ENCODE data around the gene LMOD1. TPM values are rescaled to one million over a fixed set of nuclear protein-coding genes. Genes with fewer than 3 reads are reported as not detected.
"Not testable (repeated sequence)": the region's sequence is repeated elsewhere in the genome, so short reads cannot be mapped to it uniquely, and the experiment has no call there.

Gene LMOD1
- total and polyA plus RNA-seq, 2 donors (not counting 3 experiments of a cell fraction or from before 2014, with no cell fraction given), result 0.19 to 0.33 TPM

- dilution Hi-C loops (cut with MboI; ENCODE audit: extremely low pct_ligation_motif_present, low sequenced_read_pairs), result no loop called here
- H3K9ac ChIP-seq (replicated peaks; ENCODE audit: extremely low read depth, insufficient read depth, low read length), result no peak overlapping the region
- H3K4me1 ChIP-seq (ENCODE audit: control insufficient read depth, extremely low read depth, insufficient read depth, low read length), result peaks cover 5% of the 10 kb centered on the region
- H3K4me2 ChIP-seq (ENCODE audit: insufficient read depth, low read length), result no peak overlapping the region
- H3K4me3 ChIP-seq (replicated peaks in 1 of 3; ENCODE audit: insufficient read depth in 1 of 3, low read depth in 1 of 3, low read length in 3 of 3), result no peak overlapping the region
- intact Hi-C loops (cut with micrococcal nuclease), result no loop called here
- no peaks in the 10 kb centered on the region for H4K20me1 ChIP-seq (replicated peaks; ENCODE audit: control insufficient read depth, extremely low read depth, insufficient read depth, low read length)
- H3K79me2 ChIP-seq (ENCODE audit: control insufficient read depth, insufficient read depth, low read length), result no peaks in the 10 kb centered on the region
- BruUV-seq (replicated peaks), result no TSS peak
- no peak overlapping the region for H2AFZ ChIP-seq (ENCODE audit: low read depth, low read length)
- TF ChIP-seq POLR2AphosphoS5 (IDR thresholded peaks at IDR 0.05; ENCODE audit: insufficient read depth, low read depth, low read length), result no peak
- TF ChIP-seq, protein P1, sequence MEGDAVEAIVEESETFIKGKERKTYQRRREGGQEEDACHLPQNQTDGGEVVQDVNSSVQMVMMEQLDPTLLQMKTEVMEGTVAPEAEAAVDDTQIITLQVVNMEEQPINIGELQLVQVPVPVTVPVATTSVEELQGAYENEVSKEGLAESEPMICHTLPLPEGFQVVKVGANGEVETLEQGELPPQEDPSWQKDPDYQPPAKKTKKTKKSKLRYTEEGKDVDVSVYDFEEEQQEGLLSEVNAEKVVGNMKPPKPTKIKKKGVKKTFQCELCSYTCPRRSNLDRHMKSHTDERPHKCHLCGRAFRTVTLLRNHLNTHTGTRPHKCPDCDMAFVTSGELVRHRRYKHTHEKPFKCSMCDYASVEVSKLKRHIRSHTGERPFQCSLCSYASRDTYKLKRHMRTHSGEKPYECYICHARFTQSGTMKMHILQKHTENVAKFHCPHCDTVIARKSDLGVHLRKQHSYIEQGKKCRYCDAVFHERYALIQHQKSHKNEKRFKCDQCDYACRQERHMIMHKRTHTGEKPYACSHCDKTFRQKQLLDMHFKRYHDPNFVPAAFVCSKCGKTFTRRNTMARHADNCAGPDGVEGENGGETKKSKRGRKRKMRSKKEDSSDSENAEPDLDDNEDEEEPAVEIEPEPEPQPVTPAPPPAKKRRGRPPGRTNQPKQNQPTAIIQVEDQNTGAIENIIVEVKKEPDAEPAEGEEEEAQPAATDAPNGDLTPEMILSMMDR (IDR thresholded peaks at IDR 0.05; ENCODE audit: extremely low read depth in 1 of 2, insufficient read depth in 1 of 2, low read depth in 1 of 2, low read length in 2 of 2), result no peak
- no peak for TF ChIP-seq EZH2 (IDR thresholded peaks at IDR 0.05; ENCODE audit: borderline replicate concordance, low read depth, low read length, severe bottlenecking)
- no peak for TF ChIP-seq GATA2 (IDR thresholded peaks at IDR 0.05; ENCODE audit: insufficient read depth, insufficient read length, low read depth, low read length)
- TF ChIP-seq FOS (IDR thresholded peaks at IDR 0.05; ENCODE audit: borderline replicate concordance, insufficient read depth, low read length), result no peak
- TF ChIP-seq JUN (IDR thresholded peaks at IDR 0.05; ENCODE audit: borderline replicate concordance, insufficient read depth, insufficient read length, low read depth), result no peak
- TF ChIP-seq MYC (IDR thresholded peaks at IDR 0.05; ENCODE audit: low read depth, low read length), result no peak
- TF ChIP-seq MAX (IDR thresholded peaks at IDR 0.05; ENCODE audit: insufficient read depth, insufficient read length), result no peak
- TF ChIP-seq POLR2A (IDR thresholded peaks at IDR 0.05; ENCODE audit: low read depth, low read length), result no peak
- H3K27me3 ChIP-seq (ENCODE audit: control insufficient read depth in 2 of 2, insufficient read depth in 2 of 2, low read length in 2 of 2), result peaks cover 9 to 11% of the 10 kb centered on the region in 2 experiments
- FAIRE-seq (no peak), DNase-seq (ENCODE audit: low read depth, low spot score) (no peak)
- no peaks in the 10 kb centered on the region for H3K9me3 ChIP-seq (replicated peaks; ENCODE audit: control insufficient read depth, insufficient read depth, low read length)
- POLR2A ChIA-PET, result no interaction called here
- CTCF ChIA-PET, result interaction anchor here (1.0 kb wide), 1 partner anchor 10 kb away, joined by 3 read pairs; no protein-coding TSS in a partner anchor
- no peak overlapping the region for H3K27ac ChIP-seq (ENCODE audit: insufficient read depth, low read depth, low read length)
- H3K36me3 ChIP-seq (ENCODE audit: control insufficient read depth in 2 of 2, extremely low read depth in 1 of 2, insufficient read depth in 2 of 2, low read length in 2 of 2), result no peaks in the 10 kb centered on the region
- no peaks in the 10 kb centered on the region for H3K9me1 ChIP-seq (replicated peaks; ENCODE audit: control insufficient read depth, extremely low read depth, insufficient read depth, low read length)
These were observed 4.8 kb downstream of the LMOD1 start for GRCh38 chr1:201941420-201942128.

GRCh38 chr1:201940316-201940715 lies 6.0 kb downstream of the LMOD1 start:
- H3K9me3 ChIP-seq (replicated peaks; ENCODE audit: control insufficient read depth, insufficient read depth, low read length); H2AFZ ChIP-seq (ENCODE audit: low read depth, low read length); POLR2A ChIA-PET; intact Hi-C loops (cut with micrococcal nuclease); H4K20me1 ChIP-seq (replicated peaks; ENCODE audit: control insufficient read depth, extremely low read depth, insufficient read depth, low read length); FAIRE-seq; H3K27ac ChIP-seq (ENCODE audit: insufficient read depth, low read depth, low read length); H3K4me2 ChIP-seq (ENCODE audit: insufficient read depth, low read length); H3K36me3 ChIP-seq (ENCODE audit: control insufficient read depth in 2 of 2, extremely low read depth in 1 of 2, insufficient read depth in 2 of 2, low read length in 2 of 2); dilution Hi-C loops (cut with MboI; ENCODE audit: extremely low pct_ligation_motif_present, low sequenced_read_pairs); H3K79me2 ChIP-seq (ENCODE audit: control insufficient read depth, insufficient read depth, low read length); H3K9ac ChIP-seq (replicated peaks; ENCODE audit: extremely low read depth, insufficient read depth, low read length); H3K9me1 ChIP-seq (replicated peaks; ENCODE audit: control insufficient read depth, extremely low read depth, insufficient read depth, low read length); H3K27me3 ChIP-seq (ENCODE audit: control insufficient read depth in 2 of 2, insufficient read depth in 2 of 2, low read length in 2 of 2); H3K4me1 ChIP-seq (ENCODE audit: control insufficient read depth, extremely low read depth, insufficient read depth, low read length); H3K4me3 ChIP-seq (replicated peaks in 1 of 3; ENCODE audit: insufficient read depth in 1 of 3, low read depth in 1 of 3, low read length in 3 of 3); DNase-seq (ENCODE audit: low read depth, low spot score); BruUV-seq (replicated peaks): not testable (repeated sequence)
- CTCF ChIA-PET, result interaction anchor here (1.9 kb wide), 1 partner anchor 44 kb away, joined by 8 read pairs; no protein-coding TSS in a partner anchor

All from endothelial cell of umbilical vein (primary cell).